Endothelial cell of hepatic sinusoid (primary cell): ENCODE data around the gene SYNC.
"Not testable (repeated sequence)": the region's sequence is repeated elsewhere in the genome, so short reads cannot be mapped to it uniquely, and the experiment has no call there.

Experiments used
- in situ Hi-C: cut with HindIII; loops from 2 replicates; pipeline ENCODE4 v1.10.0; 2017; ENCODE audit warnings: low sequenced_read_pairs

Gene SYNC

DNA sequence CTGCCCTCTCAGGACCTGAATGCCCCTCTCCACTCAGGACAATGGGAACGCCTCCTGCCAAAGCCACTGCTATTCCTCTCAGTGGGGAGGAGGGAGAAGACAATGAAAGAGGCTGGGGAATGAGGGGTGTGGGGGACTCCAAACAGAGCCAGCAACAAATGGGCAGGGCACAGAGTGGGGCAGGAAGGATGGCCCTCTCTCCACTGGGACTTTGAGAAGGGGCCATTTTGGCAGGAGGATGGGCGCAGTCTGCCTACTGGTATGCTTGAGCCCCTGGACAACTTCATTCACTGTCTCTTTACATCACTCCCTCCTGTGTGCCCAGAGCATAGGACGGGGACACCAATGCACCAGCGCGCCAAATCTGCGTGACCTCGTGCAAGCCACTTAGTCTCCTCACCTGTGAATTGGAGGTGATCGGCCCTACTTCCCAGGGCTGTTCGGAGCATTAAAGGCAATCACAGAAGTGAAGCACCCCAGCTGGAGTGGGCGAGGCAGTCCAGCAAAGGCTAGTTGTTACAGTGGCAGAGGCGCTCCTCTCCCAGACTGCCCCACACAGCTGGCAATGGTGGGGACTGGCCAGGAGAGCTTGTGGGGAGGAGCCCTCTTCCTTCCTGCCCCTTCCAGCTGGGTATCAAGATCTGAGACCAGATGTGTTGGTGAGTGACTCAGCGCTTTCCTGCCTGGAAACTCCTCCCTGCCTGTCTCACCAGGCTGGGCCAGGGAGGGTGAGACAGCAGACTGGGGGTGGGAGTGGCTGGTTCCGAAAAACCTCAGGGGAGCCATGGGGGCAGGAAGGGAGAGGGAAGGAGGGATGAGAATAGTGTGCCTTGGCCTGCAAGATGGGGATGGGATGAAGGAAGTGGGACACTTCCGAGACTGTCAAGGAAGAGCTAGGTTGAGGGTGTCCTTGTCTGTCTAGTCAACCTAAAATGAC is 22.4 kb upstream of the SYNC start:
- in situ Hi-C loops, result no loop called here

DNA sequence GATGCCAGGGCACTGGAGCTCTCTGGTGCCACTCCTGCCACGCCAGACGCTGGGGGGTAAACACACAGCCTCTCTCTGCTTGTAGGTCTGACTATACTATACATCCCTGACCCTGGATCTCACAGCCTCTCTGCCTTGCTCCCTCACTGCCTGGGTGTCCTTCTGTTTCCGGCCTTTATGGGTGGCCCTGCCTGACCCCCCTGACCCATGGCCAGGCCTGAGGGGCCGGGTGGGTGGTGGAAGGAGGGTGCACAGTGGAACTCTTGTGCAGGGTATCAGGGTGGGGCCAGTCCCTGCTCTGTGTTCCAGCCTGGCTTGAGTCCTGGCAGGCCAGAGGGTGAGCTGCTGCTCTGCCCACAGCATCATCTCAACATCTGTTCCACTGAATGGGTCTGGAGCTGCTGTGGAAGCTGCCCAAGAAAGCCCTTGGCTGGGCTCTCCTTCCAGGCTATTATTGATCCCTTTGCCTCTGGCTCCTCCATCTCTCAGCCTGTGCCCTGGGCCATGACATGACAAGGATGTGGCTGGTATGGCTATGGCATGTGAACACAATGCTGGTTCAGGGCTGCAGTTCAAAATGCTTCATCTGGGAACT is 17.2 kb upstream of the SYNC start:
- in situ Hi-C loops, result no loop called here

DNA sequence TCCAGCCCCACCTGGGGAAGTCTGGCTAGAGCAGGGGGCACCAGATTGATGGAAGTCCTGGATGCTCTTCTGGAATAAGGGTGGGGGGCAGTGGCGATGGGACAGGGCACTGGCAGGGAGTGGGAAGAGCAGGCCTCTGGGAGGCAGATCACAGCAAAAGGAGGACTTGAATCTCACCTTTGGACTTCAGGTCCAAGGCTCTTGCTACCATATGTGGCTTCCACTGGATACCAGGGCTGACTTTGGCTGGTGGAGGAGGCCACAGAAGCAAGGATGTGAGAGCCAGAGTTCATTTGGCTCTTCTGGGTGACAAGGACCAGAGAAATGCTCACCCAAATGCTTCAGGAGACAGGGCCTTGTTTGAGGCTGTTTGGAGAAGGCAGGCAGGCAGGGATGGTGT is 16.0 kb upstream of the SYNC start:
- in situ Hi-C loops, result no loop called here

DNA sequence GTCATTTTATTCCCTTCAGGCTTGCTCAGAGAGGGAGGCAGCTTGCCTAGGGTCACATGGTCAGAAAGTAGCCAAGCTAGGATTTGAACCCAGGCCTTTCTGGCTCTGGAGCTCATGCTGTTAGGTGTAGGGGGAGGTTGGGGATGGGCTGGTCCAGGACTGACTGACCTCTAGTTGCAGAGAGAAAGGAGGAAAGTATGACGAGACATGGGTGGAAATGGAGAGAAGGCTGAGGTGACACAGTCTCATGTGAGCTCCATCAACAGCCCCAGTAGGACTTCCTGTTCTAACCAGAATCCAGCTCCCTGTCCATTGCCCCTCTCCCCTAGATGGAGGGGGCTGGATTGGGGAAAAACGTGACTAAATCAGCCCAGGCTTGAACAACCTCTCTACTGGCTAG is 15.5 kb upstream of the SYNC start:
- in situ Hi-C loops, result no loop called here

DNA sequence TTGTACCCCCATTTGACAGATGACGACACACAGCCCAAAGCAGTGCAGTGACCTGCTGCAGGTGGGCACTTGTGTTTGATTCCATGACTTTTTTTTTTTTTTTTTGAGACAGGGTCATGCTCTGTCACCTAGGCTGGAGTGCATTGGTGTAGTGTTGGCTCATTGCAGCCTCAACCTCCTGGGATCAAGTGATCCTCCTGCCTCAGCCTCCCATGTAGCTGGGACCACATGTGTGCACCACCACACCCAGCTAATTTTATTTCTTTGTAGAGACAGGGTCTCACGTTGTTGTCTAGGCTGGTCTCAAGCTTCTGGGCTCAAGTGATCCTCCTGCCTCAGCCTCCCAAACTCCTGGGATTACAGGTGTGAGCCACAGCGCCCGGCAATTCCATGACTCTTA is 14.9 kb upstream of the SYNC start:
- in situ Hi-C loops, result no loop called here

DNA sequence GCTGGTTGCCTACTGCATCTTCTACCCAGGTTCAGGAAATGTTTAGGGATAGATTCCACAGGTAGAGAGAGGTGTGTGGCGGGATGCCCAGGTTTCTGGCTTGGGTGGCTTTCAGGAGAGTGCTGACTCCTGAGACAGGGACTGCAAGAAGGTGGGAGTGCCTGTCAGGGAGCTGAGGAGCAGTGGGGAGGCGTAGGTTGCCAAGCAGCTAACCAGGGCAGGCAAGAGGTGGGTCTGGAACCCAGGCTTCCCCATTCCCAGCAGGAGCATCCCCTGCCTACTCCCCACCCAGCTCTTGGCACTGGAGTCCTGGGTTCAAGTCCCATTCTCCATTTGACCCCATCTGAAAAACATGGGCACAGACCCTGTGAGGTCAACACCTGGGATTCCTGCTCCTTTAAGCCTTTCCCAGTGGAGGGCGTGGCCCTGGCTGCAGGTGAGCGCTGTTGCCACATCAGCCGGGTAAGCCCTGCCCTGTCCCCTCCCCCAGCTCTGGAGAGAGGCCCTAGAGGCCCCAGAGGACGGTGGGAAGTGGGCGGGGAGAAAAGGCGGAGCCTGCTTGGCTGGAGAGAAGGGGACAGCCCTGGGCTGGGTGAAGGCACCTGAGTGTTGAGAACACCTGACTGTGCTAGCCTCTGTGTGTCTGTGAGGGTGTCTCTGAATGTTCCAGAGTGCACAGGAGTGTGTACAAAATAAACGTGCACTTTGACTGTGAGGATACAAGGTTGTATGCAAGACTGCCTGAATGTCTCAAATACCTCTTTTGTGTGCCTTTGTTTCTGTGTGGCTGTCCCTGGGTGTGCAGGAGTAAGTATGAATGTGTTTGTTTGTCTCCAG is 14.0 kb upstream of the SYNC start:
- in situ Hi-C loops, result no loop called here

DNA sequence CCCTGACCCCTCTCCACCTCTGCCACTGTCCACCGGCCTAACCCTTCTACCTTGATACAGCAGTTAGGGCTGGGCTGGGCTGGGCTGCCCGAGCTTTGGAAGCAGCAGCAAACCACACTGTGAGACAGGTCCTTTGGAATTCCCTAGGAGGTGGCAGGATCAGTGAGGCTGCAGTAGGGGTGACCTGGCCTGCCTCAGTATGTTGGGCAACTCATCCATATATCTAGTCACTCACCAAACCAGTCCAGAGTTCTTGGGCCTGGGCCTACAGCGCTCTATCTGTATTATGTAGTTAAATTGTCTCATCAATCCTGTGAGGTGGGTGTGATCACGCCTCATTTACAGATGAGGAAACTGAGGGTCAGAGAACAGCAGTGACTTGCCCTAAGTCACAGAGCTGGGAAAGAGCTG is 13.3 kb upstream of the SYNC start:
- in situ Hi-C loops, result no loop called here

DNA sequence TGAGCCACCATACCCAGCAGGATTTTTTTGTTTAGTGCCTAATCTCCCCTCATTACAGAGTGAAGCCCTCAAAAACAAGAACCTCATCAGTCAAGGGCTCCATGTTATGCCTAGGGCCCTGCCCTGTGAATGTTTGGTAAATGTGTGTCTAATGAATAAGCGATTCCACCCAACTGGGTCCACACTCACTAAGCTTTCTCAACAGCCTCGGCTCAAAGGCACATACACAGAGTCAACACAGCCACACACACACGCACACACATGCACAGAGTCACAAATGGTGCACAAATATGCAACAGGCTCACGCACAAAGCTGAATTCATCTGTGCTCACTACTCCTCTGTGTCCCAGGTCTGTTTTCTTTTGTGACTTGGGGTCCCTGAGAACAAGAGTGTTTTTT is 11.7 kb upstream of the SYNC start:
- in situ Hi-C loops, result loop anchor here (5.0 kb wide), 1 partner anchor 48 kb away; no protein-coding TSS in a partner anchor

DNA sequence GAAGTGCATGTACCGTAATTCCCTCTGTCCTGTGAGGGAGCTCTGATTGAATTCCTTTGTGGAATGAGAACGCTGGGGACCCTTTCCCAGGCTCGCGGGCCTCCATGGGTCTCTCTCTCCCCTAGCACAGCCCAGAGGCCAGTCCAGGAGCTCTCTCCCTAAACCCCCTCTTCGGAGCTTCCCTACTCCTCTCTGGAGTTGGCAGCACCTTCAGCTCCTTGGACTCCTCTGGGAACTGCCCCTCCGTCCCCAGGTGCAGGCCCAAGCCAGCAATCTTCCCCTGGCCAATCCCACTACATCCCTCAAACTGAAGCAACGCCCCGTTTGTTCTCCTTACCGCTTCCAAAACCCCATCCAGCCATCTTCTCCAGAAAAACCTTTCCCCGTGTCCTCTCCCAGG is 10.5 kb upstream of the SYNC start:
- in situ Hi-C loops, result loop anchor here (5.0 kb wide), 1 partner anchor 49 kb away; no protein-coding TSS in a partner anchor

DNA sequence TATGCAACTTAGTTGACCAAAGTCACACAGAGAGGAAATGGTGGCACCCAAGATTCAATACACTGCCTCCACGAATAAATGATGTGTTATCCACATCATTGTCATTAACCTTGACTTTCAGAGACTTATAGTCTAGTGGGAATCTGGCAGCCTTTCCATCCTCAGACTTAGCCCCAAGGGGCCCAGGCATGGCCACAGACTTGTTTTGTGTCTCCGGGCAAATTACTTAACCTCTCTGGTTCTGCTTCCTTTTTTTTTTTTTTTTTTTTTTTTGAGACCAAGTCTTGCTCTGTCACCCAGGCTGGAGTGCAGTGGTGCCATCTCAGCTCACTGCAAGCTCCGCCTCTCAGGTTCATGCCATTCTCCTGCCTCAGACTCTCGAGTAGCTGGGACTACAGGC is 8.7 kb upstream of the SYNC start:
- in situ Hi-C loops, result loop anchor here (5.0 kb wide), 1 partner anchor 51 kb away; no protein-coding TSS in a partner anchor

DNA sequence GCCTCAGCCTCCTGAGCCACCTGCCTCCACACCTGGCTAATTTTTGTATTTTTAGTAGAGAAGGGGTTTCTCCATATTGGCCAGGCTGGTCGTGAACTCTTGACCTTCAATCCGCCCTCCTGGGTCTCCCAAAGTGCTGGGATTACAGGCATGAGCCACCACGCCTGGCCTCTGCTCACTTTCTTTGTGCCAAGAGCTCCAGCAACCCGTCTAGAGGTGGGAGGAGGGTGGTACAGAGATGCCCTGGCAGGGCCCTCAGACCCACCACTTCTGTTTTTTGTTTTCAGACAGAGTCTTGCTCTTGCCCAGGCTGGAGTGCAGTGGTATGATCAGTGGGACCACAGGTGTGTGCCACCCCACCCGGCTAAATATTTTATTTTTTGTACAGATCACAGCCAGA is 6.9 kb upstream of the SYNC start:
- in situ Hi-C loops, result loop anchor here (5.0 kb wide), 1 partner anchor 73 kb away; no protein-coding TSS in a partner anchor

DNA sequence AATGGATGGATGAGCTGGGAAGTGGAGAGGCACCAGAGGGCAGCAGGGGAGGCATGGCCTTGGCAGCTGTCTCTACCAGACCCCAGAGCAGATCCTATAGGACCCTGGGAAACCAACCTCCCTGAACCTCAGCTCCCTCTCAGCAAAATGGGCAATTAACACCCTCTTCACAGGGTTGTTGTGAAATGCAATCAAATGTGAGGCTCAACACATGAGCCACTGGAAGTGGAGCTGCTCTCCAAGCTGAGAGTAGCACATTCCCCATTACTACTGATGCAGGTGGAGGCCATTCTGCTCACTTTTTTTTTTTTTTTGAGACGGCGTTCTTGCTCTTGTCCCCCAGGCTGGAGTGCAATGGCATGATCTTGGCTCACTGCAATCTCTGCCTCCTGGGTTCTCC is 6.5 kb upstream of the SYNC start:
- in situ Hi-C loops, result loop anchor here (5.0 kb wide), 1 partner anchor 73 kb away; no protein-coding TSS in a partner anchor

DNA sequence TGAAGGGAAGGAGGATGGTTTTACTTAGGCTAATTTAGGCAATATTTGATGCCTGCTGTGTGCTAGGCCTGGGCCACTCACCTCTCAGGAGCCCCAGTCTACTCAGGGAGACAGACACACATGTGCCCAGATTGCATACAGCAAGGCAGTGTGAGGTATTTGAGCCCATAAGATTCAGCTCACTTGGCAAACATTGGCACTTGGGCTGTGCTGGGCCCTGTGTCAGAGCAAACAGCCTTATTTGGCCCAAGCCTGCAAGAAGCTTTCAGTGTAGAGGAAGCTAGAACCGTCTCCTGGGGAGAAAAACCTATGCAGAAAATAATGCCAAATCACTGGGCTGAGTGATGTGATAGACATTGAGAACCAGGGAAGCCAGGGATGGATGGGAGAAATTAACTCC is 3.9 kb upstream of the SYNC start:
- in situ Hi-C loops, result loop anchor here (5.0 kb wide), 1 partner anchor 76 kb away; no protein-coding TSS in a partner anchor

DNA sequence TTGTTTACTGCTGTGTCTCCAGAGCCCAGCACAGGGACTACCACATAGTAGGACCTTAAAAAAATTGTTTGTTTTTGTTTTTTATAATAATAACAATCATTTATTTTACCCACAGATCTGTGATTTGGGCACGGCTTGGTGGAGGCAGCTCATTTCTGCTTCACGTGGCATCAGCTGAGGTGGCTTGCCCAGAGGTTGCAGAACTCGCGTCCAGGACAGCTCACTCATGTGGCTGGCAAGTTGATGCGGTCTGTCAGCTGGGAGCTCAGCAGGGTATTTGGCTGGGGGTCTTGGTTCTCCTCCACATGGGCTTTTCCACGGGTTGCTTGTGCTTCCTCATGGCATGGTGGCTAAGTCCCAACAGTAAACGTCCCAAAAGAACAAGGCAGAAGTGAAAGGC is 2.9 kb upstream of the SYNC start:
- in situ Hi-C loops, result loop anchor here (5.0 kb wide), 1 partner anchor 77 kb away; no protein-coding TSS in a partner anchor

DNA sequence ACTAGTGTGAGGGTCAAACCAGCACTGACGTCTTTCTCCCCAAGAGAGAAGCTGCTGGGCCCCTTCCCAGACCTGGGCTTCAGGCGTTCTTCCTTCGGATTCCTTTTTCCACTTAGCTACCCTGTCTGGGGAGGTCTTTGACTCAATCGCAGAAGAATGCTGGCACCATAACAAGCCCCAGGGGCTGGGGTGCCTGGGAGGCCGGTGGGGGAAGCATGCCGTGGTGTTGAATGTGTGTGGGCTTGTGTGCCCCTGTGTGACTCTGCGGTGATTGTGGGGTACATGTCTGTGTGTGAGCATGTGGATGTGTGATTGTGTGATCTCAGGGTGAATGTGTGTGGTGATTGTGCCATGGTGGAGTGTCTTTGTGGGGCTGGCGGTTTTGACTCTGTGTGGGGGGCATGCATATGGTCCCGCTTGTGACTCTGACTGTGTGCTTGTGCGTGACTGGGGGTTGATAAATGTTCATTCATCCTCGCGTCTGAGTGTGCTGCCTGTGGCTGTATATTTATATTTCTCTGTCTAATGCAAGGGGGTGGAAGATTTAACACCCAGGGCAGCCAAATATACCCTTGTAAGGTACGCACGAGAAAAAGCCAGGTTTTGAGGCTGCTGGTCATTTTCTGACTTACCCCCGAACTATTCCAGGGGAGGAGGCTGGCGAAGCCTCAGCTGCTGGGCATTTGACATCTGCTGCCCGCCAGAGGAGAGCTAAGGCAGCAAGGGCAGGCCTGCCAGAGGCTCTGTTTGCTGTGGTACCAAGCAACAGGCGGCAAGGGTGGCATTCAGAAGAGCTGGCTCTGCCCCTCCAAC is 1.1 kb upstream of the SYNC start:
- in situ Hi-C loops, result no loop called here

DNA sequence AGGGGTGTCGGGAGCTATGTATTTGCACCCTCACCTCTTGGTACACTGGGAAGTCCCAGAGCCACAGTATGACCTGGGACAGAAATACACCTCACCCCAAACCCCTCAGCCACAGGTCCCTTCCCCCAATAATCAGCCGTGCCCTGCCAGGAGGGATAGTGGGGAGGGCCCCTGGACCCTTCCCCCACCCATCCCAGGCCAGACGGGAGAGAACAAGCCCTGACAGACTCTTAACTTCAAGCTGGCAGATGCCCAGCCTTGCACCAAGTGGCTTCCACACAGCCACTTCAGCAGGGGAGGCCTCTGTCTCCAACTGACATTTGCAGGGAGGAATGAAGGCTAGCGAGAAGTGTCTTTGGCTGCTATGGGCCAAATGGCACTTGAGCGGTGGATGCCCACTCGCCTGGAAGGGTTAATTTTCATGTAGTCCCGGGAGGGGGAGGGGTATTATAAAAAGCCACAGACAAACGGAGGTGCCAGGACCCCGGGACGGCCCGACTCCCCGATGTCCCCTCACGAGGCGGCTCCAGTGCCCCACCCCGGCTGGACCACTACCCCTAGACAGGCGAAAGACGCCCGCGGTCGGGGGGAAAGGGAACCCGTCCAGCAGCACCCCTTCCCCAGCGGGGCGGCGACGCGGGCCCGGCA is 495 bp downstream of the SYNC start:
- in situ Hi-C loops, result no loop called here

DNA sequence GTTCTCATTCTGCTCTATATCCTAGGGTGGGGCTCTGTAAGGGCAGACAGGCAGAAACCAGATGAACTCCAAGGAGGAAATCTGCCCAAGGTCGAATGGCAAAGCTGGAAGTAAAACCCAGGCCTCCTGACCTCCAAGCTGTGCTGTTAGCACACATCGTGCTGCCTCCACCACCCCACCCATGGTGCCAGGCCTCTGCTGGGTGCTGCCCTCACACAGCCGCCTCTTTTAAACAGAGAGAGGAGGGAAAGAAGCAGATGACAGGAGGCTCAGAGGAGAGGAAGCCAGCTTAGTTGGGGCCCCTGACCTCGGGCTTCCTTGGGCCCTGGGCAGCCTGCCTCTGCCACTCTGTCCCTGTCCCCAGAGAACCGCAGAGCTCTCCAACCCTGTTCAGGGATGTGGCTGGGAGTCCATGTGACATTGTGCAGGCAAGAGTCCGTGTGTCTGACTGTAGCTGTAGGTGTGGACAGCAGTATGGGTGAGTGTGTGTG is 1.1 kb downstream of the SYNC start:
- in situ Hi-C loops, result no loop called here

DNA sequence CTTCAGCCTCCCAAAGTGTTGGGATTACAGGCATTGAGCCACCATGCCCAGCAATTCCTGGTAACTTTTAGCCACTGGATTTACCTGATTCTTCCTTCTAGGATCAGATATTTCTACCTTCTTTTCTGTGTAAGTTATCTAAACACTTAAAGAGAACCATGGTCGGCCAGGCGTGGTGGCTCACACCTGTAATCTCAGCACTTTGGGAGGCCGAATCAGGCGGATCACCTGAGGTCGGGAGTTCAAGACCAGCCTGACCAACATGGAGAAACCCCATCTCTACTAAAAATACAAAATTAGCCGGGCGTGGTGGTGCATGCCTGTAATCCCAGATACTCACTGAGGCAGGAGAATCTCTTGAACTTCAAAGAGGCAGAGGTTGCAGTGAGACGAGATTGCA is 5.6 kb downstream of the SYNC start:
- in situ Hi-C loops, result not testable (repeated sequence)

DNA sequence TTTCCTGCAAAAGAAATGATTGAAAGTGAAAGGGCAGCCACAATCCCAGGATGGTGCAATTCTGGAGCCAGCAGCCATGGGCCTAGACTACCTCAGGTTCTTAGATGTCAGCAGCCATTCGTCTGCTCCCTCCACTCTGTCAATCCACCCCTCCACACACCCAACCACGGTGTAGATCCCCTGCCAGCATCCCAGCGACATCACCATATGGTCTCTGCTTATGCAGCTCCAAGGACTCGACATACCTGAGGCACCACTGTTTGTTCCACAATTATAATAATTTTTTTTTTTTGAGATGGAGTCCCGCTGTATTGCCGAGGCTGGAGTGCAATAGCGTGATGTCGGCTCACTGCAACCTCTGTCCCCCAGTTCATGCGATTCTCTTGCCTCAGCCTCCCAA is 6.5 kb downstream of the SYNC start:
- in situ Hi-C loops, result no loop called here
